Stimulated activated effector memory CD8-positive, alpha-beta T cell treated with anti-CD3 and anti-CD28 coated beads, Interleukin-12 subunit alpha, Interleukin-12 subunit beta, amount 100 ng/mL, for 72 hours (primary cell): ENCODE results near the gene DMRTA2.

Source experiments
- ATAC-seq: fragments of 150-1000 bp; cut with Tn5 transposase; 2 replicates; pipeline ENCODE4 v1.10.0; 2021
- DNase-seq, 2 donors: peaks; one replicate each; pipeline ENCODE4 v3.0.0; 2021 to 2022; ENCODE audit warnings: low spot score in 2 of 2
- H3K27ac Mint-ChIP-seq: one replicate; pipeline ENCODE4 v1.8.0; 2022; ENCODE audit warnings: mild to moderate bottlenecking, mixed read lengths
- H3K36me3 Mint-ChIP-seq: one replicate; pipeline ENCODE4 v1.8.0; 2022; ENCODE audit warnings: mild to moderate bottlenecking, mixed read lengths
- H3K4me1 Mint-ChIP-seq: one replicate; pipeline ENCODE4 v1.8.0; 2022; ENCODE audit warnings: mixed read lengths
- H3K4me3 Mint-ChIP-seq: one replicate; pipeline ENCODE4 v1.8.0; 2022; ENCODE audit warnings: mild to moderate bottlenecking, mixed read lengths
- H3K9me3 Mint-ChIP-seq: one replicate; pipeline ENCODE4 v1.8.0; 2022; ENCODE audit warnings: mixed read lengths

The DMRTA2 gene

DNA sequence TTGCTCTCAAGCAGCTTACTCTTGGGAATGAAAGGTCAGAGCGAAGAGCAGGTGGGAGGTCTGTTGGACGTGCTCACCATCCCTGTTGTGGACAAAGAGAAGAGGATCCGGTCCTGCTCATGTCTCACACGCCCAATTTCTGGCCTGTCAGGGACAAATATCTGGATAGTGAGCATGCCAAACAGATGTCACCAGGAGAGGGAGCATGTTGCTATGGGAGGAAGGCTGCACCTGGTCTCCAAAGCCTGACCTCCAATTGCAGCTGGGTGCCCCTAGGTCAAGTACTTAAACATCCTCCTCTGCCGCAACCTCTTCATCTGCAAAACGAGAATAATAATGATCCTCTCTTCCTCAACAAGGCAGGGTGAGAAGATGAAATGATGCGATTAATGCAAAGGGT is 53.4 kb downstream of the DMRTA2 start:
- Mint-ChIP-seq H3K9me3 (no peaks in the 10 kb centered on the region), H3K4me1 (no peaks in the 10 kb centered on the region), H3K27ac (no peak overlapping the region), H3K4me3 (no peak overlapping the region), H3K36me3 (no peaks in the 10 kb centered on the region)
- ATAC-seq (no peak), DNase-seq (no peak)

DNA sequence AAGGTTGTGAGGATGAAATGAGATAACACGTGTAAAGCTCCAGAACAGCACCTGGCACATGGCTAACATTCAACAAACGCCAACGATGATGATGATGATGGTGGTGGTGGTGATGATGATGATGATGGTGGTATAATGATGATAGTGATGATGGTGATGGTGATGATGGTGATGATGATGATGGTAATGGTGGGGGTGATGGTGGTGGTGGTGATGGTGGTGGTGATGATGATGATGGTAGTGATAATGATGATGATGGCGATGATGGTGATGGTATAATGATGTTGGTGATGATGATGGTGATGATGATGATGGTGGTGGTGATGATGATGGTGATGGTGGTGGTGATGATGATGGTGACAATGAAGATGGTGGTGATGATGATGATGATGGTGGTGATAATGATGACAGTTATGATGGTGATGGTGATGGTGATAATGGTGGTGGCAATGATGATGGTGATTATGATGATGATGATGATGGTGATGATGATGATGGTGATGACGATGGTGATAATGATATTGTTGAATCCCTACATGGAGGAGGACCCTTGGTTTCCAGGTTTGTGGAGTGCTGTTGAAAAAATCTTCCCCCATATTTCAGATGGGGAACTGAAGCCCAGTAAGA is 54.1 kb downstream of the DMRTA2 start:
- H3K9me3 Mint-ChIP-seq = no peaks in the 10 kb centered on the region
- DNase-seq (no peak), ATAC-seq (no peak)
- H3K36me3 Mint-ChIP-seq = no peaks in the 10 kb centered on the region
- no peak overlapping the region for H3K27ac Mint-ChIP-seq
- no peak overlapping the region for H3K4me3 Mint-ChIP-seq
- no peaks in the 10 kb centered on the region for H3K4me1 Mint-ChIP-seq

DNA sequence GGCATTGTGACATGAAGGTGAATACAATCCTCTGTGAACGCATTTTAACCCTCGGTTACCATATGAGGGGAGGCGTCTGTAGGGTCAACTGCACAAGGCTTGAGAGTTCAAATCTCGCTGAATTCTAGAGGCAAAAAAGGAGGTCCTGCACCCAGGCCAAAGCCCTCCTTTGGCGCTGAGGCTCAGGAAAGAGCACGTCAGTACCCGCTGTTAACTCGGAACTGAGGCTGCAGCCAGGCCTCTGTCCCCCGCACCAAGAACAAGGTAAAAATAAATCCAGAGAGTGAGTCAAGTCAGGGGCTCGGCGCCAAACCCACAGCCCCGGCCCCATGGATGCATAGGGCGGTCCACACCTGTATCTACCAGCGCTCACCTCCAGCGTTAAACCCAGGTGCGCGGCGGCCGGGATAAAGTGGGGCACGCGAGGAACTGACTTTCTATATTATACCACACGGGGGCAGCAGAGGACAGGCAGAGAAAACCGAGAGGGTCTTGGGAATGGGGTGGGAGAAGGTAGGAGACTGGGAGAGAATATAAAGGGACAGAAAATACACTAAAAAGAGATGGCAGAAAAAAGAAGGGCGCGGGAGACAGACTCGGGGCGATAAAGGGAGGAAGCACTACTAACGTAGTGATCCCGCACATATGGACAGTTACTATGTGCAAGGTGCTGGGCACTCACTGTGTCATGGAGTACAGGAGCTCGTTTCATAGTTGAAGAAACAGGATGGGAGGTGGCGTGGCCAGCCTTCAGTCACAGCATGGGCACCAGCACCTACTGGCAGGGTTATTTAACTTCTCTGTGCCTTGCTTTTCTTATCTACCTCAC is 54.9 kb downstream of the DMRTA2 start:
- peak; percentile 46 for ATAC-seq
- Mint-ChIP-seq H3K27ac (no peak overlapping the region), H3K4me3 (no peak overlapping the region), H3K4me1 (no peaks in the 10 kb centered on the region), H3K9me3 (no peaks in the 10 kb centered on the region), H3K36me3 (no peaks in the 10 kb centered on the region)
- DNase-seq = peak; percentile 15 to 62
